Neural progenitor cell (in vitro differentiated cells): ENCODE results near the gene PDE3A. TPM values are rescaled to one million over a fixed set of nuclear protein-coding genes. Genes with fewer than 3 reads are reported as not detected.

Experiments used
- DNase-seq: peaks from one replicate; pipeline ENCODE4 v3.0.0-alpha.2; 2016; ENCODE audit warnings: low spot score
- H2AFZ ChIP-seq: fragments of 200-600 bp; sonication (generic); replicated peaks from 2 replicates; pipeline ENCODE4 v1.6.1; 2016; ENCODE audit warnings: antibody characterized with exemption
- H3F3A ChIP-seq: fragments of 200-600 bp; sonication (generic); 2 replicates; pipeline ENCODE4 v1.6.1; 2016; ENCODE audit warnings: antibody characterized with exemption, low read depth
- H3K27ac ChIP-seq: fragments of 200-600 bp; sonication (generic); 2 replicates; pipeline ENCODE4 v1.5.1; 2016; ENCODE audit warnings: mild to moderate bottlenecking
- H3K27me3 ChIP-seq: fragments of 200-600 bp; sonication (generic); 2 replicates; pipeline ENCODE4 v1.6.1; 2016; ENCODE audit warnings: mild to moderate bottlenecking, moderate library complexity
- H3K36me3 ChIP-seq: fragments of 200-600 bp; sonication (generic); 2 replicates; pipeline ENCODE4 v1.5.1; 2016
- H3K4me1 ChIP-seq: fragments of 200-600 bp; sonication (generic); 2 replicates; pipeline ENCODE4 v1.6.1; 2016; ENCODE audit warnings: mixed run types
- H3K4me2 ChIP-seq: fragments of 200-600 bp; sonication (generic); 2 replicates; pipeline ENCODE4 v1.6.1; 2016
- H3K4me3 ChIP-seq: fragments of 200-600 bp; sonication (generic); 2 replicates; pipeline ENCODE4 v1.5.1; 2016
- H3K79me2 ChIP-seq: fragments of 200-600 bp; sonication (generic); 2 replicates; pipeline ENCODE4 v1.6.1; 2016; ENCODE audit warnings: low read depth
- H3K9ac ChIP-seq: fragments of 200-600 bp; sonication (generic); 2 replicates; pipeline ENCODE4 v1.6.1; 2016
- H3K9me3 ChIP-seq: fragments of 200-600 bp; sonication (generic); 2 replicates; pipeline ENCODE4 v1.5.1; 2016; ENCODE audit warnings: low read depth
- H4K20me1 ChIP-seq: fragments of 200-600 bp; sonication (generic); 2 replicates; pipeline ENCODE4 v1.6.1; 2016; ENCODE audit warnings: low read depth
- H3K27ac Mint-ChIP-seq: 3 replicates; pipeline ENCODE4 v1.8.0; 2021; ENCODE audit warnings: mixed read lengths
- H3K27me3 Mint-ChIP-seq: 2 replicates; pipeline ENCODE4 v1.8.0; 2022; ENCODE audit warnings: low read depth, mild to moderate bottlenecking, inconsistent platforms, moderate library complexity, mixed read lengths; ENCODE audit not compliant: insufficient read depth
- H3K36me3 Mint-ChIP-seq: 3 replicates; pipeline ENCODE4 v1.8.0; 2021; ENCODE audit warnings: mixed read lengths
- H3K4me1 Mint-ChIP-seq: 3 replicates; pipeline ENCODE4 v1.8.0; 2021; ENCODE audit warnings: mixed read lengths
- H3K4me3 Mint-ChIP-seq: 3 replicates; pipeline ENCODE4 v1.8.0; 2021; ENCODE audit warnings: mild to moderate bottlenecking, moderate library complexity, mixed read lengths
- H3K9me3 Mint-ChIP-seq: 3 replicates; pipeline ENCODE4 v1.8.0; 2020; ENCODE audit warnings: mixed read lengths
- EZH2 ChIP-seq: fragments of 200-600 bp; sonication (generic); IDR thresholded peaks from 2 replicates; pipeline ENCODE4 v1.6.1; 2017; ENCODE audit warnings: antibody characterized with exemption, mild to moderate bottlenecking, moderate library complexity
- EZH2phosphoT487 ChIP-seq: fragments of 200-600 bp; sonication (generic); IDR thresholded peaks from 2 replicates; pipeline ENCODE4 v1.6.1; 2017; ENCODE audit warnings: antibody characterized with exemption
- total RNA-seq: library from RNA; depleted of rRNA; stranded (reverse); fragments of >200 nt; gene quantifications from 2 replicates; pipeline ENCODE4 v1.2.3, GENCODE V29; 2015; ENCODE audit warnings: low replicate concordance
- TF ChIP-seq, protein P1 (sequence below): fragments of 200-600 bp; sonication (generic); IDR thresholded peaks from 2 replicates; pipeline ENCODE4 v1.5.1; 2017; ENCODE audit warnings: antibody characterized with exemption, mild to moderate bottlenecking

PDE3A gene
- total RNA-seq, 1 donor from 2014 or later = 0.47 TPM

DNA sequence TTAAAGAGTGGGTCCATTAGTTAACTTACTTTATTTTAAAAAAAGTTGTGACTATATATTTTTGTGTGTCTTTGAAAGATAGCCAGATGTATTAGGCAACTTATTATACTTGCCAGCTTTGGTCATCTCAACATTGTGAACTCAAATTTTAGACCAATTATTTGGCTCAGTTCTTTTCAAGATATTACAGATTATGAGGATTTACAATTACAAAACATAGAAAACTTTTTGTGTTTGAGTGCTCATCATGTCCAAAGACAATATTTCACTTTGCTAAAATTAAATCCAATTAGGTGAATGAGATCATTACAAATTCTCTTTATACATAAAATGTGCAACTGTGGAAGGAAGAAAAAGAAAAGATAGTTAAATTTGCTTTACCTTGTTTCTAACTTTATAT is 18.3 kb upstream of the PDE3A start:
- Histone ChIP-seq H2AFZ (no peak overlapping the region), H3K4me2 (no peak overlapping the region), H3K27ac (no peak overlapping the region), H3K36me3 (no peaks in the 10 kb centered on the region), H3K4me1 (no peaks in the 10 kb centered on the region), H3K27me3 (no peaks in the 10 kb centered on the region), H4K20me1 (no peaks in the 10 kb centered on the region), H3K79me2 (no peaks in the 10 kb centered on the region), H3K9ac (no peak overlapping the region), H3K4me3 (no peak overlapping the region), H3F3A (no peaks in the 10 kb centered on the region), H3K9me3 (no peaks in the 10 kb centered on the region)
- Mint-ChIP-seq H3K4me1 (peaks cover 2% of the 10 kb centered on the region), H3K4me3 (no peak overlapping the region), H3K27me3 (peaks cover 2% of the 10 kb centered on the region), H3K9me3 (no peaks in the 10 kb centered on the region), H3K36me3 (peaks cover 4% of the 10 kb centered on the region), H3K27ac (no peak overlapping the region)
- TF ChIP-seq EZH2 (no peak), EZH2phosphoT487 (no peak)
- TF ChIP-seq, protein P1, sequence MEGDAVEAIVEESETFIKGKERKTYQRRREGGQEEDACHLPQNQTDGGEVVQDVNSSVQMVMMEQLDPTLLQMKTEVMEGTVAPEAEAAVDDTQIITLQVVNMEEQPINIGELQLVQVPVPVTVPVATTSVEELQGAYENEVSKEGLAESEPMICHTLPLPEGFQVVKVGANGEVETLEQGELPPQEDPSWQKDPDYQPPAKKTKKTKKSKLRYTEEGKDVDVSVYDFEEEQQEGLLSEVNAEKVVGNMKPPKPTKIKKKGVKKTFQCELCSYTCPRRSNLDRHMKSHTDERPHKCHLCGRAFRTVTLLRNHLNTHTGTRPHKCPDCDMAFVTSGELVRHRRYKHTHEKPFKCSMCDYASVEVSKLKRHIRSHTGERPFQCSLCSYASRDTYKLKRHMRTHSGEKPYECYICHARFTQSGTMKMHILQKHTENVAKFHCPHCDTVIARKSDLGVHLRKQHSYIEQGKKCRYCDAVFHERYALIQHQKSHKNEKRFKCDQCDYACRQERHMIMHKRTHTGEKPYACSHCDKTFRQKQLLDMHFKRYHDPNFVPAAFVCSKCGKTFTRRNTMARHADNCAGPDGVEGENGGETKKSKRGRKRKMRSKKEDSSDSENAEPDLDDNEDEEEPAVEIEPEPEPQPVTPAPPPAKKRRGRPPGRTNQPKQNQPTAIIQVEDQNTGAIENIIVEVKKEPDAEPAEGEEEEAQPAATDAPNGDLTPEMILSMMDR = no peak
- no peak for DNase-seq

DNA sequence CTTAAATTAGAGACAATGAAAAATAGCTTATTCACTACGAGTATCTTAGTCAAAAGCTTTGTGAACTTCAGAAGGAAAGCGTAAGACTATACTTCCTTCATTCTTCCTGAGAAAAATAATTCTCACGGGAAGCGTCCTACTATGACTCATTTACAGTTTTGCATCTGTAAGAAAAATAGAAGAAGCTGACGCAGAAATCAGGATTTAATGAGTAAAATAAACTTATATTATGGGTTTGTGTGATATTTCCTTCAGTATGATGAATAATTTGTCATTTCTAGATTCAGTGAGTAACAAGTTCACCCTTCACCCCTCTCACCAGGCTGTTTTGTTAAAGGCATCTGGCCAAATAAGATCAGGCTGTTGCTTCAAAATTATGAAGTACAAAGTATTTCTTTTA is 17.8 kb upstream of the PDE3A start:
- Mint-ChIP-seq H3K4me1 (peaks cover 2% of the 10 kb centered on the region), H3K36me3 (peaks cover 4% of the 10 kb centered on the region), H3K4me3 (no peak overlapping the region), H3K9me3 (no peaks in the 10 kb centered on the region), H3K27me3 (peaks cover 2% of the 10 kb centered on the region), H3K27ac (no peak overlapping the region)
- H3K79me2 ChIP-seq = no peaks in the 10 kb centered on the region
- no peak overlapping the region for H3K4me2 ChIP-seq
- no peaks in the 10 kb centered on the region for H3K4me1 ChIP-seq
- no peaks in the 10 kb centered on the region for H3F3A ChIP-seq
- H3K4me3 ChIP-seq = no peak overlapping the region
- no peak overlapping the region for H3K9ac ChIP-seq
- TF ChIP-seq, protein P1 = no peak
- TF ChIP-seq EZH2 = no peak
- no peak for TF ChIP-seq EZH2phosphoT487
- no peaks in the 10 kb centered on the region for H3K36me3 ChIP-seq
- DNase-seq = no peak
- H2AFZ ChIP-seq = no peak overlapping the region
- H3K27me3 ChIP-seq = no peaks in the 10 kb centered on the region
- H3K27ac ChIP-seq = no peak overlapping the region
- no peaks in the 10 kb centered on the region for H4K20me1 ChIP-seq
- H3K9me3 ChIP-seq = no peaks in the 10 kb centered on the region

DNA sequence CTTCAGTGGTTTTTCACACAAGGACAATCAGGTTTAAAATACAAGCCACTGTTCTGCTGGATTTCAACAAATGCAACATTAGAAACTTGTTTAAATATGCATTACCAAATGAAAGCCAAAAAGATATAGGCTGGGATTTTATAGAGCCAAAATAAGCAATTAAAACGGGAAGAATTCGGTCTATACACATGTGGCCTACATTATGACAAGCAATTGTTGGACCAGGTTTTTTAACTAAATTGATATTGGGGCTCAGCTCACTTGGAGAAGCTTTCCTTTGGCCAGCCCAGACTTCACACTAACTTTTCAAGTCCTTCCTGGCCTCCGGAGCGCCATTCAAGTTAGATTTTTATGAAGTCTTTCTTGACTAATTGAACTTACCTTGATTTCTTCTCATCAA is 16.9 kb upstream of the PDE3A start:
- H3F3A ChIP-seq = no peaks in the 10 kb centered on the region
- no peaks in the 10 kb centered on the region for H3K79me2 ChIP-seq
- H3K36me3 ChIP-seq = no peaks in the 10 kb centered on the region
- no peak overlapping the region for H3K4me3 ChIP-seq
- H3K4me3 Mint-ChIP-seq = no peak overlapping the region
- TF ChIP-seq, protein P1 = no peak
- TF ChIP-seq EZH2phosphoT487 (no peak), EZH2 (no peak)
- H3K36me3 Mint-ChIP-seq = peaks cover 4% of the 10 kb centered on the region
- DNase-seq = no peak
- H3K27ac Mint-ChIP-seq = no peak overlapping the region
- H3K27me3 Mint-ChIP-seq = peaks cover 2% of the 10 kb centered on the region
- H3K27me3 ChIP-seq = no peaks in the 10 kb centered on the region
- no peak overlapping the region for H3K4me2 ChIP-seq
- H3K27ac ChIP-seq = no peak overlapping the region
- H3K9ac ChIP-seq = no peak overlapping the region
- no peaks in the 10 kb centered on the region for H3K4me1 ChIP-seq
- H3K9me3 ChIP-seq = no peaks in the 10 kb centered on the region
- no peaks in the 10 kb centered on the region for H3K4me1 Mint-ChIP-seq
- peak overlapping the region; percentile 9 for H2AFZ ChIP-seq
- no peaks in the 10 kb centered on the region for H3K9me3 Mint-ChIP-seq
- no peaks in the 10 kb centered on the region for H4K20me1 ChIP-seq

DNA sequence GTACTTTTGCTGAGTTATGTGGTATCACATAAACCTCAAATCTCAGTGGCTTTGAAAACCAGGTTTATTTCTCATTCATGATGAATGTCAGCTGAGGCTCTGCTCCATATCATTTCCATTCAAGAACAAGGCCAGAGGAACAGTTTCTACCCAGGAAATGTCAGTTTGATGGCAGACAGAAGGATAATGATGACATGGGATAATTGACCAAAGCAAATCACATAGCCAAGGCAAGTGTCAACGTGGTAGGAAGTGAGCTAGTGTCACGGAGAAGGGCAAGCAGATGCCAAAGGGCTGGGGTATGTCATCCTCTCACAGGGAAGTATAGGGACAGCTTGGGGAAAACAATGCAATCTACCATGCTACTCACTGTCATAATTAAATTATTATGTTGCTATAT is 12.3 kb upstream of the PDE3A start:
- Mint-ChIP-seq H3K27me3 (no peaks in the 10 kb centered on the region), H3K27ac (no peak overlapping the region), H3K4me3 (no peak overlapping the region), H3K9me3 (no peaks in the 10 kb centered on the region), H3K4me1 (no peaks in the 10 kb centered on the region), H3K36me3 (no peaks in the 10 kb centered on the region)
- TF ChIP-seq, protein P1 = no peak
- no peak for TF ChIP-seq EZH2
- TF ChIP-seq EZH2phosphoT487 = no peak
- no peak overlapping the region for H2AFZ ChIP-seq
- H3K27ac ChIP-seq = no peak overlapping the region
- no peak overlapping the region for H3K4me2 ChIP-seq
- H3K36me3 ChIP-seq = no peaks in the 10 kb centered on the region
- no peaks in the 10 kb centered on the region for H3K27me3 ChIP-seq
- H3K9ac ChIP-seq = no peak overlapping the region
- no peaks in the 10 kb centered on the region for H3K4me1 ChIP-seq
- H3F3A ChIP-seq = no peaks in the 10 kb centered on the region
- H3K4me3 ChIP-seq = no peak overlapping the region
- DNase-seq = no peak
- no peaks in the 10 kb centered on the region for H3K79me2 ChIP-seq
- H4K20me1 ChIP-seq = no peaks in the 10 kb centered on the region
- H3K9me3 ChIP-seq = no peaks in the 10 kb centered on the region
